ENCODE data around the gene C1QTNF3. TPM values are rescaled to one million over a fixed set of nuclear protein-coding genes. Genes with fewer than 3 reads are reported as not detected.

Gene C1QTNF3
- total and polyA plus RNA-seq, 11 donors = 0.20 to 11.6 (median 0.93) TPM

GRCh38 chr5:34030048-34030447 lies 13.0 kb downstream of the C1QTNF3 start:
- no peak overlapping the region for H3K4me3 ChIP-seq
- no peaks in the 10 kb centered on the region for H3K9me3 ChIP-seq
- DNase-seq = no peak
- no peak for TF ChIP-seq CTCF (IDR thresholded peaks at IDR 0.05)
- no peak for TF ChIP-seq POLR2A (IDR thresholded peaks at IDR 0.05)
- ATAC-seq = no peak
- peaks cover 0 to 4% (median 0%) of the 10 kb centered on the region in 12 donors for H3K4me1 ChIP-seq
- no peaks in the 10 kb centered on the region for H3K27me3 ChIP-seq
- intact Hi-C loops (cut with DNase I) = no loop called here
- WGBS, 4 donors = 83 to 89% (median 85%) methylated on average over 1 of the region's 1 CpG
- peaks cover 0 to 26% (median 0%) of the 10 kb centered on the region in 9 donors for H3K36me3 ChIP-seq
- H3K27ac ChIP-seq = no peak overlapping the region

GRCh38 chr5:34028349-34028748 lies 14.7 kb downstream of the C1QTNF3 start:
- Histone ChIP-seq H3K4me3 (no peak overlapping the region), H3K36me3 (peaks cover 0 to 13% (median 0%) of the 10 kb centered on the region in 9 donors), H3K4me1 (peaks cover 0 to 4% (median 0%) of the 10 kb centered on the region in 12 donors), H3K27me3 (no peaks in the 10 kb centered on the region), H3K27ac (no peak overlapping the region), H3K9me3 (no peaks in the 10 kb centered on the region)
- WGBS, 4 donors = 84 to 86% (median 85%) methylated on average over 3 of the region's 3 CpGs
- intact Hi-C loops (cut with DNase I) = no loop called here
- TF ChIP-seq POLR2A (IDR thresholded peaks at IDR 0.05) (no peak), CTCF (IDR thresholded peaks at IDR 0.05) (no peak)
- DNase-seq (no peak), ATAC-seq (no peak)

- Histone ChIP-seq H3K4me3 (no peak overlapping the region), H3K4me1 (peaks cover 0 to 14% (median 4%) of the 10 kb centered on the region in 12 donors), H3K27ac (no peak overlapping the region), H3K36me3 (peaks cover 0 to 10% (median 0%) of the 10 kb centered on the region in 9 donors), H3K27me3 (no peaks in the 10 kb centered on the region), H3K9me3 (no peaks in the 10 kb centered on the region)
- intact Hi-C loops (cut with DNase I) = no loop called here
- ATAC-seq (no peak), DNase-seq (no peak)
- no peak for TF ChIP-seq POLR2A (IDR thresholded peaks at IDR 0.05)
- WGBS, 4 donors = 83 to 87% (median 83%) methylated on average over 9 of the region's 9 CpGs
Observed at GRCh38 chr5:34026089-34026761, 16.8 kb downstream of the C1QTNF3 start.

DNA sequence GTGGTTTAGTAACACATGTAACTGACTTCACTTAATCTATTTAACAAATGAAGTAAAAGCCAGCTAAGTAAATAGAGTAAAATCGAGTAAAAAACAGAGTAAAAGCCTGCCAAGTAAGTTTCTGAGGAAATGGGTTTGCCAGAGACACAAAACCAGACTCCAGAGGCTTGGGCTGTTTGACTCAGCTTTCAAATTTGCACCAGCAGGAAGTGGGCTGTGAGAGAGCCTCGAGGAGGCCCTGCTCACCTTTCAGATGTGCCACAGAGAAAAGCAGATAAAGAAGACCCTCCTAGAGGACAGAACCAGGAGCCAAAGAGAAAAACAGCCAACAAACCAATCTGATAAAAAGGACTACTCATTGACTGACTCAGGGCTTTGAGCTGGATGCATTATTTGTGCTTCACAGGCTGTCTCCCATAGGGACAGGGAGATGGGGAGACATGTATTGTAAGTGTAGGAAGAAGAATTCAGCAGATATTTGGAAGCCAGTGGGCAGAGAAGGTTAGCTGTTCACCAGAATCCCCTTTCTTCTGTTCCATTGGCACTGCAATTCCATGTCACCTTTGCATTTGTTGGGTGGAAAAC lies 20.8 kb downstream of the C1QTNF3 start:
- DNase-seq (no peak), ATAC-seq (peak in 3 of 4 donors; percentile 46 to 61 (median 50))
- H3K27ac ChIP-seq = peak overlapping the region in 4 of 12 donors; percentile 22 to 44 (median 32)
- H3K4me3 ChIP-seq = no peak overlapping the region
- no peaks in the 10 kb centered on the region for H3K27me3 ChIP-seq
- peaks cover 0 to 10% (median 0%) of the 10 kb centered on the region in 9 donors for H3K36me3 ChIP-seq
- H3K9me3 ChIP-seq = no peaks in the 10 kb centered on the region
- H3K4me1 ChIP-seq = peaks cover 0 to 19% (median 4%) of the 10 kb centered on the region in 12 donors
- intact Hi-C loops (cut with DNase I) = no loop called here
- no peak for TF ChIP-seq POLR2A (IDR thresholded peaks at IDR 0.05)
- no peak for TF ChIP-seq CTCF (IDR thresholded peaks at IDR 0.05)
- 22 to 37% (median 29%) methylated on average over 2 of the region's 2 CpGs for WGBS, 4 donors
